Measurements from ENCODE around the gene TRMT44.

Gene TRMT44

DNA sequence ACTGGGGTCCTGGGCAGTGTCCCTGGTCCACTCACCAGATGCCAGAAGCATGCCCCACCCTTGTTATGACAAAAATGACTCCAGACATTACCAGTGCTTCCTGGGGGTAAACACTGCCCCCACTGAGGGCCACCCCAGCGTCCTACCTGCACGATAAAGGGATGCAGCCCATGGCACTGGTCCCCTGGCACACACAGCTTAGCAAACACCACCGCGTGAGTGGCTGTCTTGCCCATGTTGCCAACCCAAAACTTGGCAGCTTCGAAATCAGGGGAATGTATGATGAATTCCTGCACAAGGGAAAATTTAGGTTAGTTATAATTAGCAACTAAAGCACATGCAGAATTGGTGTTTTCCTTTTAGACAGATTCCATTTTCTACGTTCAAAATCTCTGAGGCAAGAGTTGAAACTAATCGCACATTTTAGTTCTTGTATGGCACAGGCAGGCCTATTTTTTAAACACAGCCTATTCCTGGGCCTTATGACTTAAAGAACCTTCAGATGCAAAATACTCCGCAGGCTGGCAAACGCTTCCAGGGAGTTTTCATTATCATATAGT lies 30.4 kb upstream of the TRMT44 start:
- H3K9me3 ChIP-seq, result no peaks in the 10 kb centered on the region
- H3K36me3 ChIP-seq, result no peaks in the 10 kb centered on the region; the same call in 1 of the 2 replicates
- no peaks in the 10 kb centered on the region for H3K27me3 ChIP-seq
- peaks cover 3% of the 10 kb centered on the region; the same call in 1 of the 2 replicates for H3K4me1 ChIP-seq
- no peak overlapping the region for H3K4me3 ChIP-seq (ENCODE audit: low read depth, low read length)
- TF ChIP-seq, protein P1, sequence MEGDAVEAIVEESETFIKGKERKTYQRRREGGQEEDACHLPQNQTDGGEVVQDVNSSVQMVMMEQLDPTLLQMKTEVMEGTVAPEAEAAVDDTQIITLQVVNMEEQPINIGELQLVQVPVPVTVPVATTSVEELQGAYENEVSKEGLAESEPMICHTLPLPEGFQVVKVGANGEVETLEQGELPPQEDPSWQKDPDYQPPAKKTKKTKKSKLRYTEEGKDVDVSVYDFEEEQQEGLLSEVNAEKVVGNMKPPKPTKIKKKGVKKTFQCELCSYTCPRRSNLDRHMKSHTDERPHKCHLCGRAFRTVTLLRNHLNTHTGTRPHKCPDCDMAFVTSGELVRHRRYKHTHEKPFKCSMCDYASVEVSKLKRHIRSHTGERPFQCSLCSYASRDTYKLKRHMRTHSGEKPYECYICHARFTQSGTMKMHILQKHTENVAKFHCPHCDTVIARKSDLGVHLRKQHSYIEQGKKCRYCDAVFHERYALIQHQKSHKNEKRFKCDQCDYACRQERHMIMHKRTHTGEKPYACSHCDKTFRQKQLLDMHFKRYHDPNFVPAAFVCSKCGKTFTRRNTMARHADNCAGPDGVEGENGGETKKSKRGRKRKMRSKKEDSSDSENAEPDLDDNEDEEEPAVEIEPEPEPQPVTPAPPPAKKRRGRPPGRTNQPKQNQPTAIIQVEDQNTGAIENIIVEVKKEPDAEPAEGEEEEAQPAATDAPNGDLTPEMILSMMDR (IDR thresholded peaks at IDR 0.05; ENCODE audit: low read depth, low read length), result no peak
- DNase-seq, result no peak

DNA sequence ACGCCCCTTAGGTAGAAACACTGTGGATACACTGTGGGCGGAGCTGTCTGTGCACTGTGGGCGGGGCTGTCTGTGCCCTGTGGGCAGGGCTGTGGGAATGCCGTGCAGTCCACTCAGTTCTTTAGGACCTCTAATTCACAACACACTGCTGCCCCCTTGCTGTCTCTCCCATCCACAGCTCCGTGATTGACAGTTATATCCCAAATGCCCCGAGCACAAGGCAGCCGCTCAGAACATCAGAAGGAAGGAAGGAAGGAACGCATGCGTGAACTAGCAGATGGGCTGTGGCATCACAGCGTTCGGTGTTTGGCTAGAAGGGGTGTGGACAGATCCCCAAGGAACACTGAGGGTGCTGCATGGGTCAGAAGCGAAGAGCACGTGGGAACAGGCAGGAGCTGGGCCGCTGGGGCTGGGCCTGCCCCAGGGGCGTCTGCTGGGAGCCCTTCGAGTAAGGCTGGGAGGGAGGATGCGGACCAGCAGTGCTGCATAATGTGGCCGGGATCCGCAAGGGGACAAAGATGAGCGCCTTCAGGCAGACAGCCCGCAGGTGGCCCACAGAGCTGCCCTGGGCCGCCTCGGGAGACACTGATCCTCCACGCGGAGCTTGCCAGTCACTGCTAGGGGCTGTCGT lies 29.8 kb upstream of the TRMT44 start:
- peak; percentile 95 for DNase-seq
- peak overlapping the region; percentile 38 for H3K4me3 ChIP-seq (ENCODE audit: low read depth, low read length)
- TF ChIP-seq, protein P1 (IDR thresholded peaks at IDR 0.05; ENCODE audit: low read depth, low read length), result peak; percentile 80
- H3K9me3 ChIP-seq, result no peaks in the 10 kb centered on the region
- no peaks in the 10 kb centered on the region for H3K27me3 ChIP-seq
- H3K36me3 ChIP-seq, result no peaks in the 10 kb centered on the region; the same call in 1 of the 2 replicates
- H3K4me1 ChIP-seq, result peaks cover 3% of the 10 kb centered on the region; the same call in 1 of the 2 replicates

DNA sequence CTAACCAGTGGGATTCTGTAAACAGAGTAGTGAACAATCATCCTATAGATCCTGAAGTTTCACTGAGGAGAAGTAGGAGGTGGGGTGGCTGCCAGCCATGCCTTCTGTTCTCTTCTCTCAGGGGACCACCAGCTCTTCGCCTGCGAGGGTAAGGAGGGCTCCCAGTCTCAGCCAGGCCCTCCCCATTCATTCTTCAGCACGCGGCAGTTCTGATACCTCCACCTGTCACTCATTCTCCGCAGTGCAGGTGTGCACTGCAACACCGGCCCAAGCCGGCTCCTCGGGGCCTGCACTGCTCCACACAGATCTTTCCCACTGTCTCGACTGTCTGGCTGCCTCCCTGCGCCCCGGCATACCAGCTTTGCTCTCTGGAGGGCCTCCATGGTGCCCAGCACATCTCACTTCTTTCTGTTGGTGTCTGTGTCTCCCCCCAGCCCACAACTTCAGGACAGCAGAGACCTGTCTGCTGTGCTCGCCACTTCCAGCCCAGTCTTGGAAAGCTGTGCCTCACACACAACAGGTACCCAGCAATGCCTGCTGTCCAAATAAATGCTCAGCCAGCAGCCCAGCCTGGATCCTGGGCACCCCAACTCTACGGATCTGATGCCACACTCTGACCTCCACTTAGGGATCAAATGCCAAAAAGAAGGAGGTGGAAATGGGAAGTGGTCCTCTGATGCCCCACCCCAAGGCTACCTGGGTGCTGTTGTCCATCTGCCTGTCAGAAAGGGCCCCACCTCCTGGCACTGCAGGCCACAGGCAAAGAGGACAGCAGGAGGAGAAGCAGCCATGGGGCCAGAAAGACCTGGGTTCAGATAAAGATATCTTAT lies 29.0 kb upstream of the TRMT44 start:
- DNase-seq, result no peak
- Histone ChIP-seq H3K4me3 (ENCODE audit: low read depth, low read length) (no peak overlapping the region), H3K4me1 (peaks cover 3% of the 10 kb centered on the region; the same call in 1 of the 2 replicates)

DNA sequence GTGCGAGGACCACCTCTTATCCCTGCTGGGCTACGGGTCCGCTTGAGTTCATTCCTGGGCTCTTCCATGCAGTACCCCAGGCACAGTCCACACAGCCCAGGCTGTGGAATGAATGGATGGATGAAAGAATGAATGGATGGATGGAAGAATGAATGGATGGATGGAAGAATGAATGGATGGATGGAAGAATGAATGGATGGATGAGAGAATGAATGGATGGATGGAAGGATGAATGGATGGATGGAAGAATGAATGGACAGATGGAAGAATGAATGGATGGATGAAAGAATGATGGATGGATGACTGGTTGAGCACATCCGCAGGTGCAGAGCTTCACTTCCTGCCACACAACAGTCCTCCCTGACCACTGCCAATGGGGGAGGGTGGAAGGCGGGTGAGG lies 28.3 kb upstream of the TRMT44 start:
- no peak for DNase-seq
- no peaks in the 10 kb centered on the region for H3K36me3 ChIP-seq
- H3K9me3 ChIP-seq, result no peaks in the 10 kb centered on the region
- peaks cover 3% of the 10 kb centered on the region; the same call in 1 of the 2 replicates for H3K4me1 ChIP-seq
- no peaks in the 10 kb centered on the region for H3K27me3 ChIP-seq
- no peak overlapping the region for H3K4me3 ChIP-seq (ENCODE audit: low read depth, low read length)
- TF ChIP-seq, protein P1 (IDR thresholded peaks at IDR 0.05; ENCODE audit: low read depth, low read length), result no peak

More for the DNA sequence above, 29.0 kb upstream of the TRMT44 start:
- H3K36me3 ChIP-seq, result no peaks in the 10 kb centered on the region
- H3K9me3 ChIP-seq, result no peaks in the 10 kb centered on the region
- no peaks in the 10 kb centered on the region for H3K27me3 ChIP-seq
- TF ChIP-seq, protein P1 (IDR thresholded peaks at IDR 0.05; ENCODE audit: low read depth, low read length), result no peak

DNA sequence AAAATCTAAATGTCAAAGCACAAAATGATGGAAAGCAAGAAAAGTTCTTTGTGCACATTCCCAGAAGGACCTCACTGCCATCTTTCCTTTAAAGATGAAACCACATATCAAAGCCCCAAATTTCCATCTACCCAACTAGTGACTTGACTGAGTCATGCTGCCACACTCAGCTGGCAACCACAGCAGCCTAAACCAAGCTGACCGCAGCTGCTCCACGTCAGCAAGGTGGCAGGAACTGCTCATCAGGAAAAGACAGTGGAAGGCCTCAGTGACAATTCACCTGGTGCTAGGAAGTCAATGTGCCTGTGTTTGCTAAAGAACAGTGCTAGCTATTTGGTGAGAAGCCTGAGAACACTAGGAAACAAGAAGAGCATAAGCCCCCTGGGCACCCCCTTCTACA lies 26.2 kb upstream of the TRMT44 start:
- Histone ChIP-seq H3K4me1 (peaks cover 3% of the 10 kb centered on the region; the same call in 1 of the 2 replicates), H3K9me3 (no peaks in the 10 kb centered on the region), H3K27me3 (no peaks in the 10 kb centered on the region), H3K36me3 (no peaks in the 10 kb centered on the region), H3K4me3 (ENCODE audit: low read depth, low read length) (no peak overlapping the region)
- TF ChIP-seq, protein P1 (IDR thresholded peaks at IDR 0.05; ENCODE audit: low read depth, low read length), result no peak
- no peak for DNase-seq

Measured in BE2C (cell line).